Midbrain (tissue), 1 donor: ENCODE measurements around the gene FAM72A.
"Not testable (repeated sequence)": the region's sequence is repeated elsewhere in the genome, so short reads cannot be mapped to it uniquely, and the experiment has no call there.

Experiments used
- DNase-seq: peaks from one replicate; lab custom pipeline; 2025; lab: John Stamatoyannopoulos, UW

Gene FAM72A

GRCh38 chr1:206215600-206216392 lies 13.2 kb upstream of the FAM72A start:
- DNase-seq, result not testable (repeated sequence)

- not testable (repeated sequence) for DNase-seq
These were observed 8.2 kb upstream of the FAM72A start for GRCh38 chr1:206210802-206211201.

- DNase-seq, result not testable (repeated sequence)
These were observed 2.9 kb upstream of the FAM72A start for GRCh38 chr1:206205569-206205968.

- DNase-seq, result not testable (repeated sequence)
These were observed 2.2 kb upstream of the FAM72A start for GRCh38 chr1:206204871-206205270.

GRCh38 chr1:206204159-206204511 lies 1.5 kb upstream of the FAM72A start:
- DNase-seq, result not testable (repeated sequence)

GRCh38 chr1:206203364-206204158 lies 922 bp upstream of the FAM72A start, which contains the start of gene SRGAP2:
Gene SRGAP2 (plus strand): TSS chr1:206203541. CDS start chr1:206205971, 2,430 bp downstream.
- peak; percentile 31 for DNase-seq

GRCh38 chr1:206196748-206197424 lies 5.8 kb downstream of the FAM72A start:
- not testable (repeated sequence) for DNase-seq

- DNase-seq, result not testable (repeated sequence)
These were observed 7.5 kb downstream of the FAM72A start for GRCh38 chr1:206195182-206195581.

GRCh38 chr1:206186826-206187225 lies 15.8 kb downstream of the FAM72A start:
- DNase-seq, result not testable (repeated sequence)

GRCh38 chr1:206185778-206186177 lies 16.9 kb downstream of the FAM72A start:
- DNase-seq, result not testable (repeated sequence)

- DNase-seq, result not testable (repeated sequence)
These were observed 18.9 kb downstream of the FAM72A start for GRCh38 chr1:206183788-206184187.

GRCh38 chr1:206182368-206183317 lies 20.0 kb downstream of the FAM72A start:
- not testable (repeated sequence) for DNase-seq

GRCh38 chr1:206179666-206180065 lies 23.0 kb downstream of the FAM72A start:
- not testable (repeated sequence) for DNase-seq

GRCh38 chr1:206178061-206178989 lies 24.3 kb downstream of the FAM72A start:
- not testable (repeated sequence) for DNase-seq

- DNase-seq, result not testable (repeated sequence)
These were observed 26.5 kb downstream of the FAM72A start for GRCh38 chr1:206176114-206176502.

GRCh38 chr1:206175459-206176113 lies 27.1 kb downstream of the FAM72A start:
- DNase-seq, result not testable (repeated sequence)

- not testable (repeated sequence) for DNase-seq
These were observed 28.3 kb downstream of the FAM72A start for GRCh38 chr1:206174182-206174868.

GRCh38 chr1:206173110-206173719 lies 29.4 kb downstream of the FAM72A start:
- not testable (repeated sequence) for DNase-seq
